Gastroesophageal sphincter (tissue), 2 donors: ENCODE results near the gene ZNHIT2.

Experiments
- POLR2A ChIP-seq, 2 donors: fragments of 450-650 bp; IDR thresholded peaks; one replicate each; pipeline ENCODE4 v1.6.1; 2017; ENCODE audit warnings: antibody characterized with exemption in 2 of 2, mild to moderate bottlenecking in 2 of 2, moderate library complexity in 1 of 2
- POLR2AphosphoS5 ChIP-seq: sonication (generic); formaldehyde crosslinking; IDR thresholded peaks from one replicate; pipeline ENCODE4 v1.6.1; 2017; ENCODE audit warnings: antibody characterized with exemption

DNA sequence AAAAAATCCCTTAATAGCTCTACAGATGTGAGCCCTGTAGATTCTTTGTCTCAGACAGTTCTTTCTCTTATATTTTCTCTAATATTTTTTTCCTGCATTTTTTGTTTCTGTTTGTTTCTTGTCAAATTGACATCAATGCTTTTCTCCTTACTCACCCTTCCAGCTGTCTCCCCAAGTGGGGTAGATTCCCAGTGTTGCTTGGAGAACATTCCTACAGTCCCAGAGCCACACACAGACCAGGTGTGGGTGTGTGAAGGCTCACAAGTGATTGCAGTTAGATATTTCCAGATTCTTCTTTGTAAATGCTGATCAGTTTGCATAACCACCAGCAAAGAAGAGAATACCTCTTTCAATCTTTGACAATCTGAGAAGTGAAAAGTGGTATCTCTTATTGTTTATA, 14.0 kb downstream of the ZNHIT2 start:
- TF ChIP-seq POLR2A (IDR thresholded peaks at IDR 0.05) = no peak
- TF ChIP-seq POLR2AphosphoS5 = no peak
